GM18951 (cell line): ENCODE results near the gene RRBP1.

Experiments
- POLR2A ChIP-seq: IDR thresholded peaks from 4 replicates; pipeline ENCODE4 v1.6.1; 2011; ENCODE audit warnings: mild to moderate bottlenecking; ENCODE audit not compliant: insufficient read length, insufficient read depth; ENCODE audit errors: extremely low read depth
- in situ Hi-C: fragments of 300-500 bp; cut with MboI; formaldehyde crosslinking; loops from one replicate; pipeline ENCODE4 v1.12.0; 2022; ENCODE audit warnings: low sequenced_read_pairs, mixed read lengths, inconsistent platforms; ENCODE audit not compliant: unreplicated experiment

Gene RRBP1

GRCh38 chr20:17617868-17618672 lies 64.0 kb downstream of the RRBP1 start:
- in situ Hi-C loops: no loop called here
- TF ChIP-seq POLR2A: no peak

- TF ChIP-seq POLR2A: no peak
These were observed 64.7 kb downstream of the RRBP1 start for GRCh38 chr20:17617212-17617867.

DNA sequence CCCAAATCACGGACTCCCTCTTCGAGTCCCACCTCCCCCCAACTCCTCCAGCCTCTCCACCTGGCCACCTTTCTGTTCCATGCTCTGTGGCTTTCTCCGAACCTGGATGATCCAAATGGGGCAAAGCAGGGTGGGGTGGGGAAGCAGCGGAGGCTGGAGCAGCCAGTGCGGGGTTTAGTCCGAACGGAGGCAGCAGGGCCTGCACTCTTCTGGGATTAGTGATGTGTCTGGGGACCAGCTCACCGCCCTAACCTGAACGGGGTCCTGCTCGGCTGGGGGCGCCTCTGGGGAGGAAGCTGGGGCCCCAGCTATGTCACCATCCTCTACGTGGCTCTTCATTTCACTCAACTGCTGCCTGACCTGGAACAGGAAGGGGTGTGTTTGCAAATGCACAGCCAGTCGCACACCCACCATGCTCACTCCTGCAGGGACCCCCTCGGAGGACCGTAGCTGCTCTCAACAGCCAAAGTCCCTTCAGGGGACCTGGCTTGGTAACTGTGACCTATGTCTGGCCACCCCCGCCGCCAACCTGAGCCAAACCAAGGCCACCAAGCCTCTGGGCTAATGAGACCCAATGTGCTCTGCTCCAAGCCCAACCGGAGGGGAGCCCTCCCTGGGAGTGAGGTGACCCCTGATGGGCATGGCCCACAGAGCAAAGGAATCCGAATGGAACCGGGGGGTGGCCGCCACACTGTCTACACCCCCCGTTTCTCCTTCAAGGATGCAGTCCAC lies 65.4 kb downstream of the RRBP1 start:
- no peak for TF ChIP-seq POLR2A
- in situ Hi-C loops: no loop called here

More at GRCh38 chr20:17617212-17617867, 64.7 kb downstream of the RRBP1 start:
- in situ Hi-C loops: no loop called here

- TF ChIP-seq POLR2A: no peak
- in situ Hi-C loops: no loop called here
These were observed 66.2 kb downstream of the RRBP1 start for GRCh38 chr20:17615645-17616479.

DNA sequence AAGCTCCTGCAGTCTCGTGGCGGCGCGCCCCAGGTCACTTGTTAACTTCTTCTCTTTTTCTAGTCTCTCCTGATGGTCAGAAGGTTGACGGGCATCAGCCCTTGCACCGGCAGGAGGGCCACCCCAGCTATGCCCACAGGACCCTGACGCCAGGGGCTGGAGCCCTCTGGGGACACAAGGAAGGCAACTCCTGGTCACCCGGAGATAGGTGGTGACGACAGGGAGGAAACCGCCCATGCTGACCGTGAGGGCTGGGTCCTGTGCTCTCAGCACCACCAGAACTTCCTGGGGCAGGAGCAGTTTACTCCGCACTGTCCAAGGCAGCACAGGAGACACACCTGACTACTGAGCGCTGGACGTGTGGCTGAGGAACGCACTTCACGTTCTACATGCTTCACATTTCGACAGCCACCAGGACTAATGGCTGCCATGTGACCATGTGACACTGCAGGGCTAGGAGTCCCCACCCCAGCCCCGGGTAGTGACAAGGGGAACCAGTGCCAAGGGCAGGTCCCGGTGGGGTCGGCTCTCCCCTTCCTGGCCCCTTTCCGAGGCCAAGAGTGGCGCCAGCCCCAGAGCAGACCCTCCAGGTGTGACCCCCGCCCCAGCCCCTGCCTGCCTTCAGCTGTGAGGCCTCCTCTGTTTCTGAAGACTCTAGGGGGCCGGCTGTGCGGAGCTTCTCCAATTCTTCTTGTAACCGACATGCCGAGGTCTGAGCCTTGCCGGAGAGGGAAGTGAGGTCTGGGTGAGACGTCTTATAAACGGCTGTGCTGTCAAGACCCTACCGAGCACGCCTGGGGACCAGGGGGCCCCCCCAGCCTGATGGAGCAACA lies 67.0 kb downstream of the RRBP1 start:
- no peak for TF ChIP-seq POLR2A
- in situ Hi-C loops: no loop called here

DNA sequence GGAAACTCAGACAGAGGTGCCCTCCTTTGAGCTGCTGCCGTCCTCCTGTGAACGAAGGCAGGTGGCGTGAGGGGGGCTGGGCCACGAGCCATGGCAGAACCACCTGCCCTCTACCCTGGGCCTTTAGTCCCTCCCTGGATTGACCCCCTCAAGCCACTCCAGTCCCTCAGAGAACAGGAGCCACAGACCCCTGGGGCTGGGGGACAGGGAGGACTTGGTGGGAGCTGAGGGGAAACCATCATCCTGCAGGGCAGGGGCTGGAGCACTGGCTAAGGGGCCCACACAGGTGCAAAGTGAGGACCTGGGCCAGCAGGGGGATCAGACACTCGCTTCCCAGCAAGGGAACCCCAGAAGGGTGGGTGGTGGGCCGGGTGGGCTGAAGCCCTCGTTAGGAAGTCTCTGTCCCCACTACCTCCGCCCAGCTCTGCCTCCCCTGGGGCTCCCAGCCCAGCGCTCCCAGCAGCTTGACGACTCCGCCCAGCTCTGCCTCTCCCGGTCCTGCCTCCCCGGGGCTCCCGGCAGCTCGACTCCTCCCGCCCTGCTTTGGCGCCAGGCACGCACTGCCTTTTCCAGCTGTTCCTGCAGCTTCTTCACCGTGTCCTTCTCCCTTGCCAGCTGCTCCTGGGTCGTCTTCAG lies 67.7 kb downstream of the RRBP1 start:
- TF ChIP-seq POLR2A: no peak
- in situ Hi-C loops: no loop called here

DNA sequence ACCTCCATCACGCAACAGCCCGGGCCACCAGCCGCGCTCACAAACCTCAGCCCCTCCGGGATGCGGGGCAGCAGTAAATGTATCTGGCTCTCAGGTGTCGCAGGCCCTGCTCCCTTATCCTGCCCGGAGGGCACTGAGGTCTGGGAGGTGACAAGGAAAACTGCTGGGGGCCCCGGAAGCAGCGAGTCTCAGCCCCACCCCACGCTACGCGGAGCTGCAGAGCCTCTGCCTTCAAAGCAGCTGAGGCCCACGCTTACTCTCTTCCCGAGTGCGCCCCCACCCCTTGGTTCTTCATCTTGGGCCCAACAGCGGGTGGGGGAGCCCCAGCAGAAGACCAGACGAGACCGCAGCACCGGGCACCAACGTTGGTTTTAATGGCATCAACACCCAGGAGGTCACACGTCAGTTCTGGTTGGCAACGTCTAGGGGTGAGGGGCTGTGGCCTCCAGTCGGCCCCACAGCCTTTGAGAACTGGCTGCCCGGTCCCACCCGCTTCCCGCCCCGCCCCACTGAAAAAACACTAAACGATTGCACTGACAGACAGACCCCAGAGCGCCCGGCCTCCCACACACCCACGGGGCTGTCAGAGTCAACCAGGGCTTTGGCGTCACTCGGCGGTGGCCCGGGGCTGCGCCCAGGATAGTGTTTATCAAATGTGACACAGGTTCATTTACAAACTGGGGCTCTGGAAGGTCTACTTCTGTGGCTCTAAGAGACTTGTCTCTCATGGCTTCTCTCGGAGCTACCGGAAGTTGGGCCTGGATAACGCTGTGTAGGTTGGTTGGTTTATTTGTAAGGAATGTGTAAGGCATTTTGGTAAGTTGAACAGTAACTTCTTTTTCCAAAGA lies 68.5 kb downstream of the RRBP1 start:
- no peak for TF ChIP-seq POLR2A
- in situ Hi-C loops: no loop called here

GRCh38 chr20:17612992-17613327 lies 69.1 kb downstream of the RRBP1 start:
- TF ChIP-seq POLR2A: no peak

GRCh38 chr20:17612287-17612991 lies 69.6 kb downstream of the RRBP1 start:
- TF ChIP-seq POLR2A: no peak
- in situ Hi-C loops: no loop called here

More at GRCh38 chr20:17612992-17613327, 69.1 kb downstream of the RRBP1 start:
- in situ Hi-C loops: no loop called here

DNA sequence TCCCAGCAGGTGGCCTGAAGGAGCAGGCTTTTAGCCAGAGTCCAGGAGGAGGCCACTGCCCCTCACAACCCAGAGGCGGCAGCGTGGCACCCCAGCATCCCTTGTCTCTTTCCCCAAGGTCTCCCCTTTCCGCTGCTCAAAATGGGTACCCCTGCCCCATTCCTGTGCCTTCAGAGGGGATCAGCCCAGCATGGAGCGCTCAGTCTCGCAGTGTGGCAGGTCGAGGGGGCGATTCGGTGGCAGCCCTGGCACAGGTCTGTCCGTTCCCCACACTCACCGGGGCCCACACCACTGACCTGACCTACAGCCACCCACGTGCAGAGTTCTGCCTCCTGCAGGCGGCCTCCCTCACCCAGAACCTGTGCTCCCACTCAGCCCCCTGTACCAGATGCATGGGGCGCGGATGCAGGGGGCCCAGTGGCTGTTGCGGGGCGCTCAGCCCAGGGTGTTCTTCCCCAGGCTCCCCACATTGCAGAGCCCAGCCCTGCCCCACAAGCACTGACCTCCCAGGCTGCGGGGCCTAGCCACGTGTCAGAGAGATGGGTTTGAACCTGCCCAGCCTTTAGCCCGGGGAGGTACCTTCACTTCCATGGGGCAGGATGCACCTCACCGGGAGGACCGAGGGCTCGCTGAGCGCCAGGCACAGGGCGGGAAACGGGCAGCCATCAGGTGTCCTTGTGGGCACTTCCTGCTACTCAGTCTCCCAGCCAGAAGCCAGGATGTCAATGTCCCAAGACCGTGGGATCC lies 70.3 kb downstream of the RRBP1 start:
- TF ChIP-seq POLR2A: no peak
- in situ Hi-C loops: no loop called here
